ENCODE results near the gene PACRG. TPM values are rescaled to one million over a fixed set of nuclear protein-coding genes. Genes with fewer than 3 reads are reported as not detected.

The PACRG gene
- total RNA-seq, 6 donors from 2014 or later, result 0.52 to 15.3 (median 3.1) TPM

DNA sequence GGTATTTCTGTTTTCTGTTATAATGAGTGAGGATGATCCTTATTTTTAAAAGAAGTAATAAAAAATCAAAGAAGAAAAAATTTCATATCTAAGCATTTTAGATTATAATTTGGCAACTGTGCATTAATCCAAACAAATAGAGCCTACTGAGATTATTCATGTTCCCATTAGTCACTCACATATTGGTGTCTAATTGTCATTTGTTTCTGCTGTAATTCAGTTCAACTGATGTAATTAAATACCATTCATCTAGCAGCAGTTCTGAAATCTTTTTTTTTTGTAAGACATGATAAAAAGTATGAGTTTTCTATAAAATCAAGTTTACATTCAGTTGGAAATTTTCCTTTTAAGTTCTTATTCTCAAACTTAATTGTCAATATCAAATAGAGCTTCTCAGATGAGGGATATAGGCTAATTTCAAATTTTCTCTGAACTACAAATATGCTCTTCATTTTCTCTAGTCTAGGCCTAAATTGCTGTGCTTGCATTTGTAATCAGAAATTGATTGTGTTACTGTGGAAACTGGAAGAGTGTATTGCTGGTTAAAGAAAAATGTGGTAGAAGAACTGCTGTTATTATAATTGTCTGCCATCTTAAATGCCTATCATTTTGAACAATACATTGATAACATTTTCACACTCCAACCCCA, 23.6 kb downstream of the PACRG start:
- no peak for TF ChIP-seq EP300 (IDR thresholded peaks at IDR 0.05)
- TF ChIP-seq POLR2A (IDR thresholded peaks at IDR 0.05), result no peak
- TF ChIP-seq, protein P1, sequence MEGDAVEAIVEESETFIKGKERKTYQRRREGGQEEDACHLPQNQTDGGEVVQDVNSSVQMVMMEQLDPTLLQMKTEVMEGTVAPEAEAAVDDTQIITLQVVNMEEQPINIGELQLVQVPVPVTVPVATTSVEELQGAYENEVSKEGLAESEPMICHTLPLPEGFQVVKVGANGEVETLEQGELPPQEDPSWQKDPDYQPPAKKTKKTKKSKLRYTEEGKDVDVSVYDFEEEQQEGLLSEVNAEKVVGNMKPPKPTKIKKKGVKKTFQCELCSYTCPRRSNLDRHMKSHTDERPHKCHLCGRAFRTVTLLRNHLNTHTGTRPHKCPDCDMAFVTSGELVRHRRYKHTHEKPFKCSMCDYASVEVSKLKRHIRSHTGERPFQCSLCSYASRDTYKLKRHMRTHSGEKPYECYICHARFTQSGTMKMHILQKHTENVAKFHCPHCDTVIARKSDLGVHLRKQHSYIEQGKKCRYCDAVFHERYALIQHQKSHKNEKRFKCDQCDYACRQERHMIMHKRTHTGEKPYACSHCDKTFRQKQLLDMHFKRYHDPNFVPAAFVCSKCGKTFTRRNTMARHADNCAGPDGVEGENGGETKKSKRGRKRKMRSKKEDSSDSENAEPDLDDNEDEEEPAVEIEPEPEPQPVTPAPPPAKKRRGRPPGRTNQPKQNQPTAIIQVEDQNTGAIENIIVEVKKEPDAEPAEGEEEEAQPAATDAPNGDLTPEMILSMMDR (IDR thresholded peaks at IDR 0.05), result no peak
- no peak for TF ChIP-seq POLR2AphosphoS5 (IDR thresholded peaks at IDR 0.05)
- DNase-seq, result no peak

DNA sequence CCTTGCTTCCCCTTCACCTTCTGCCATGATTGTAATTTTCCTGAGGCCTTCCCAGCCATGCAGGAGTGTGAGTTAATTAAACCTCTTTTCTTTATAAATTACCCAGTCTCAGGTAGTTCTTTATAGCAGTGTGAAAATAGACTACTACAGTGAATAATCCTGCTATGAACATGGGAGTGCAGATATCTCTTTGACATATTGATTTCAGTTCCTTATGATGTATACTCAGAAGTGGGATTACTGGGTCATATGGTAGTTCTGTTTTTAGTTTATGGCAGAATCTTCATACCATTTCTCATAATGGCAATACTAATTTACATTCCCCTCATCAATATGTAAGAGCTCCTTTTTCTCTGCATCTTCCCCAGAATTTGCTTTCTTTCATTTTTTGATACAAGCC, 26.0 kb downstream of the PACRG start:
- no peak for ATAC-seq (ENCODE audit: low FRiP score in 2 of 2)
- TF ChIP-seq EP300 (IDR thresholded peaks at IDR 0.05) (no peak), POLR2A (IDR thresholded peaks at IDR 0.05) (no peak), POLR2AphosphoS5 (IDR thresholded peaks at IDR 0.05) (no peak)
- TF ChIP-seq, protein P1 (IDR thresholded peaks at IDR 0.05), result no peak
- Histone ChIP-seq H3K27me3 (no peaks in the 10 kb centered on the region), H3K27ac (no peak overlapping the region), H3K9me3 (no peaks in the 10 kb centered on the region), H3K4me3 (no peak overlapping the region), H3K4me1 (no peaks in the 10 kb centered on the region), H3K36me3 (no peaks in the 10 kb centered on the region)
- no peak for DNase-seq

More for the DNA sequence above, 23.6 kb downstream of the PACRG start:
- no peaks in the 10 kb centered on the region for H3K4me1 ChIP-seq
- ATAC-seq (ENCODE audit: low FRiP score in 2 of 2), result no peak
- H3K27ac ChIP-seq, result no peak overlapping the region
- no peaks in the 10 kb centered on the region for H3K36me3 ChIP-seq
- no peaks in the 10 kb centered on the region for H3K27me3 ChIP-seq
- H3K9me3 ChIP-seq, result no peaks in the 10 kb centered on the region
- H3K4me3 ChIP-seq, result no peak overlapping the region

DNA sequence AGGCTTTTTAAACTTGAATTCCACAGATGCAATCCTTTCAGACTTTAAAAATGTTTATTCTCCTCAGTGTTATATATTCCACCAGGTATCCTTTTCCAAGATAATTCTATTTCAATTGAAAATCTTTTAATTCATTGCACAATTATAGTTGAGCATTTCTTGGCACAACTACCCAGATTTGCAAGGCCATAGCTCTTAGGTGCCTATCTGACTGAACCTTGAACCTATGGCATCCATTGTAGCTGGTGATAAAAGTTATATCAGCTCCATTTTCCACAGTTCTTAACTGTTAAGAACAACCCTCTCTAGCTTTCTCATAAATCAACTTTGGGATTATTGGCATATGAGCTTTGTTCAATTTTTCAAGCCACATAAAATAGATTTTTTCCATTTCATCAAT, 42.4 kb downstream of the PACRG start:
- Histone ChIP-seq H3K9me3 (no peaks in the 10 kb centered on the region), H3K27ac (no peak overlapping the region), H3K4me3 (no peak overlapping the region), H3K4me1 (no peaks in the 10 kb centered on the region), H3K36me3 (no peaks in the 10 kb centered on the region), H3K27me3 (no peaks in the 10 kb centered on the region)
- DNase-seq (no peak), ATAC-seq (ENCODE audit: low FRiP score in 2 of 2) (no peak)
- TF ChIP-seq POLR2A (IDR thresholded peaks at IDR 0.05), result no peak
- TF ChIP-seq POLR2AphosphoS5 (IDR thresholded peaks at IDR 0.05), result no peak
- TF ChIP-seq, protein P1 (IDR thresholded peaks at IDR 0.05), result no peak
- no peak for TF ChIP-seq EP300 (IDR thresholded peaks at IDR 0.05)

DNA sequence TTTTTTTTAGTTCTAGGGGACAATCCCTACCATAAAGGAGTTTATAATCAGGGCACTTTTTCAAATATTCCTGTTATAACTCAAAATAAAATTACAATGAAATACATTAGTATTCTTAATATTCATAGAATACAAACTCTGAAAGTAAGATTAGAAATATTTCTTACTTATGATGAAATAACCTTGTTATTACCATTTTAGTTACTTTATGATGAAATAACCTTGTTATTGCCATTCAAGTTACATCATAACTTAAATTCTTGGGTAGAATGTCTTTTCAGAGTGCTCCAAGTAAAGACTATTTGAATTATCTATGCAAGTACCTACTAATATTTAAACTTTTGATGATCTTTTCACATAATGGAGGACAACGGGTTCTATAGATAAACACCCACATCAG, 43.2 kb downstream of the PACRG start:
- WGBS, 2 donors, result 97 to 100% methylated on average over 1 of the region's 1 CpG
- DNase-seq (no peak), ATAC-seq (ENCODE audit: low FRiP score in 2 of 2) (no peak)
- Histone ChIP-seq H3K27me3 (no peaks in the 10 kb centered on the region), H3K27ac (no peak overlapping the region), H3K4me1 (no peaks in the 10 kb centered on the region), H3K4me3 (no peak overlapping the region), H3K9me3 (no peaks in the 10 kb centered on the region), H3K36me3 (no peaks in the 10 kb centered on the region)
- TF ChIP-seq EP300 (IDR thresholded peaks at IDR 0.05) (no peak), POLR2A (IDR thresholded peaks at IDR 0.05) (no peak), POLR2AphosphoS5 (IDR thresholded peaks at IDR 0.05) (no peak)
- TF ChIP-seq, protein P1 (IDR thresholded peaks at IDR 0.05), result no peak

DNA sequence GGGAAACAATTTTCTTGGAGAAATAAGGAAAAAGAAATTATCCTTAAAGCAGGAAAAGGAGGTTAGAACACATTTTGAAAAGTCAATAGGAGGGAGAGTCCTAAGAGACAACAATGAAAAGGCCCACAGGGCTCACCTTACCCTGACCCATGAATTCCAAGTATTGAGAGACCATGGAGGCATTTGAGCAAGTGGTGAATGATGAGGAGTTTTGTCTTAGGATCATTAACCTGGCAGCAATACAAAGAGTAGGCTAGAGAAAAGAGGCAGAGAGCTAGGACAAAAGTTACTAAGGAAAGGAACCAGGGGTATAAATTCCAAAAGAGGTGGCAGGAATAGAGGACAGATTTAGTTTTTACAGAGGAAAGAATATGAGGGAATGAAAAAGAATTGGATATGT, 44.7 kb downstream of the PACRG start:
- no peaks in the 10 kb centered on the region for H3K4me1 ChIP-seq
- no peak for DNase-seq
- no peaks in the 10 kb centered on the region for H3K9me3 ChIP-seq
- no peaks in the 10 kb centered on the region for H3K36me3 ChIP-seq
- no peak for TF ChIP-seq EP300 (IDR thresholded peaks at IDR 0.05)
- no peak for TF ChIP-seq POLR2A (IDR thresholded peaks at IDR 0.05)
- TF ChIP-seq POLR2AphosphoS5 (IDR thresholded peaks at IDR 0.05), result no peak
- TF ChIP-seq, protein P1 (IDR thresholded peaks at IDR 0.05), result no peak
- H3K4me3 ChIP-seq, result no peak overlapping the region
- no peaks in the 10 kb centered on the region for H3K27me3 ChIP-seq
- H3K27ac ChIP-seq, result no peak overlapping the region
- ATAC-seq (ENCODE audit: low FRiP score in 2 of 2), result no peak

Measured in upper lobe of left lung (tissue), 6 donors.